ENCODE data around the gene ARF3.

DNA sequence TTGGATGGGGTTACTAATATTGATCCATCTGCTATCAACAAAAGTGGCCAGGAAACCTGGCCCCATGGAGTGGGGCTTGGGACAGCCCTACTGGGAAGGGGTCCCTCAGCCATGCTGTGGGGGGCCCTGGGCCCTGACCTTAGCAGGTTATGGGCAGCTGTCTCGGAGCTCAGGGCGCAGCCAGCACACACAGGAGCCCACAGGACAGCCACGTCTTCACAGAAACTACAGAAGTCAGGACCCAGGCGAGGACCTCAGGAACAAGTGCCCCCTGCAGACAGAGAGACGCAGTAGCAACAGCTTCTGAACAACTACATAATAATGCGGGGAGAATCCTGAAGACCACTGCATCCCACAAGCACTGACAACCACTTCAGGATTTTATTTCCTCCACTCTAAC lies 20.1 kb downstream of the ARF3 start:
- no peak for TF ChIP-seq HNRNPK (IDR thresholded peaks at IDR 0.05; ENCODE audit: low read depth, low read length, poor library complexity, severe bottlenecking)
- TF ChIP-seq MED13 (CRISPR knock-in tag; IDR thresholded peaks at IDR 0.05) = no peak
- TF ChIP-seq, protein P1, sequence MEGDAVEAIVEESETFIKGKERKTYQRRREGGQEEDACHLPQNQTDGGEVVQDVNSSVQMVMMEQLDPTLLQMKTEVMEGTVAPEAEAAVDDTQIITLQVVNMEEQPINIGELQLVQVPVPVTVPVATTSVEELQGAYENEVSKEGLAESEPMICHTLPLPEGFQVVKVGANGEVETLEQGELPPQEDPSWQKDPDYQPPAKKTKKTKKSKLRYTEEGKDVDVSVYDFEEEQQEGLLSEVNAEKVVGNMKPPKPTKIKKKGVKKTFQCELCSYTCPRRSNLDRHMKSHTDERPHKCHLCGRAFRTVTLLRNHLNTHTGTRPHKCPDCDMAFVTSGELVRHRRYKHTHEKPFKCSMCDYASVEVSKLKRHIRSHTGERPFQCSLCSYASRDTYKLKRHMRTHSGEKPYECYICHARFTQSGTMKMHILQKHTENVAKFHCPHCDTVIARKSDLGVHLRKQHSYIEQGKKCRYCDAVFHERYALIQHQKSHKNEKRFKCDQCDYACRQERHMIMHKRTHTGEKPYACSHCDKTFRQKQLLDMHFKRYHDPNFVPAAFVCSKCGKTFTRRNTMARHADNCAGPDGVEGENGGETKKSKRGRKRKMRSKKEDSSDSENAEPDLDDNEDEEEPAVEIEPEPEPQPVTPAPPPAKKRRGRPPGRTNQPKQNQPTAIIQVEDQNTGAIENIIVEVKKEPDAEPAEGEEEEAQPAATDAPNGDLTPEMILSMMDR (CRISPR knock-in tag; IDR thresholded peaks at IDR 0.05) = peak; percentile 17; the same call in 1 of the 2 replicates
- no peak for TF ChIP-seq YY1 (IDR thresholded peaks at IDR 0.05; ENCODE audit: insufficient read depth, insufficient replicate concordance, low read depth, low read length)

Data from HepG2 (cell line).